GDM1 (cell line): Measurements from ENCODE around the gene GNG3.
"Not testable (repeated sequence)": the region's sequence is repeated elsewhere in the genome, so short reads cannot be mapped to it uniquely, and the experiment has no call there.

Experiments
- DNase-seq: peaks from one replicate; lab custom pipeline; 2025; lab: John Stamatoyannopoulos, UW

Gene GNG3

GRCh38 chr11:62707277-62707861 lies at the start of gene GNG3, which contains the start of gene BSCL2:
Gene GNG3 (plus strand): TSS chr11:62707676. CDS start chr11:62708296, 620 bp downstream.
Gene BSCL2 (minus strand): TSS chr11:62707424. CDS start chr11:62707195, 229 bp downstream.
- no peak for DNase-seq

DNA sequence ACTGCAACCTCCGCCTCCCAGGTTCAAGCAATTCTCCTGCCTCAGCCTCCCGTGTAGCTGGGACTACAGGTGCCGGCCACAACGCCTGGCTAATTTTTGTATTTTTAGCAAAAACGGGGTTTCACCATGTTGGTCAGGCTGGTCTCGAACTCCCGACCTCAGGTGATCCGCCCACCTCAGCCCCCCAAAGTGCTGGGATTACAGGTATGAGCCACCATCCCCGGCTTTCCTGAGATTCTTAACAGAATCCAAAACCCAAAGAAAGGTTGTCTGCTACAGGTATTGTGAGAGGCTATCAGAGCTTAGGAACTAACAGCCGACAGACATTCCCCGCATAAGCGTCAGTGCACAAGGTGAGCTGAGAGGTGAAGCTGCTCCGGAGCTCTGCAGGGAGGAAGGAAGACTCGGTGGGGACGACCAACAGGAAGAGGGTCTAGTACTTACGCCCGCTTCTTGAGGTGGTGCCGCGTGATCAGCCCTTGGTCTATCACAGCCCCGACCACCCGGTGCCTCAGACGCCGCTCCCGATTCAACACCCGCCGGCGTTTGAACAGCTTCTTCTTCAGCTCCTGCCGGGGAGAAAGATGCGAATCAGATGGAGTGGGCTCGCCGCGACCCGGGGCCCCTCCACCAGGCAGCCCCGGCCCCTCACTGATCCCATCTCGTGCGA lies 42.9 kb upstream of the GNG3 start:
- no peak for DNase-seq

- peak; percentile 84 for DNase-seq
Measured at GRCh38 chr11:62665075-62665598, 42.3 kb upstream of the GNG3 start, which contains the start of the genes C11orf98 and CSKMT. Gene C11orf98 (minus strand): TSS chr11:62665210. CDS start chr11:62665169, 41 bp downstream. Gene CSKMT (plus strand): TSS chr11:62665312. CDS start chr11:62665880, 568 bp downstream.

- no peak for DNase-seq
Measured at GRCh38 chr11:62665599-62666258, 41.7 kb upstream of the GNG3 start.

DNA sequence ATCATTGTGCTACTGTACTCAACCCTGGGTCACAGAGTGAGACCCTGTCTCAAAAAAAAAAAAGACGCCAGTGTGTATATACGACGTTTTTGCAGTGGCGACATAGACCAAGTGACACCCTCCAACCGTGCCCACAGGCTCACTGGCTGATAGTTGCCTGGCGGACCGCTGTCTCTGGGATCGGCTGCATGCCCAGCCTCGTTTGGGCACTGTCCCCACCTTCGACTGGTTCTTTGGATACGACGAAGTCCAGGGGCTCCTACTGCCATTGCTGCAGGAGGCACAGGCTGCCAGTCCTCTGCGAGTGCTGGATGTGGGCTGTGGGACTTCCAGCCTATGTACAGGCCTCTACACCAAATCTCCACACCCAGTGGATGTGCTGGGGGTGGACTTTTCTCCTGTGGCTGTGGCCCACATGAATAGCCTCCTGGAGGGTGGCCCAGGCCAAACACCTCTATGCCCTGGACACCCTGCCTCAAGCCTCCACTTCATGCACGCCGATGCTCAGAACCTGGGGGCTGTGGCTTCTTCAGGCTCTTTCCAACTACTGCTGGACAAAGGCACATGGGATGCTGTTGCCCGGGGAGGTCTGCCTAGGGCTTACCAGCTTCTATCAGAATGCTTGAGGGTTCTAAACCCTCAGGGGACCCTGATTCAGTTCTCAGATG lies 41.1 kb upstream of the GNG3 start:
- DNase-seq: no peak

- DNase-seq: no peak
Measured at GRCh38 chr11:62667460-62667859, 40.0 kb upstream of the GNG3 start.

GRCh38 chr11:62669420-62670161 lies 37.9 kb upstream of the GNG3 start:
- DNase-seq: no peak

- DNase-seq: no peak
Measured at GRCh38 chr11:62671236-62671607, 36.3 kb upstream of the GNG3 start.

GRCh38 chr11:62671608-62672389 lies 35.7 kb upstream of the GNG3 start, which contains the start of the genes LBHD1 and UQCC3:
Gene LBHD1 (minus strand): TSS chr11:62672267. CDS start chr11:62670031, 2,236 bp downstream.
Gene UQCC3 (plus strand): TSS chr11:62671673. CDS start chr11:62671746, 73 bp downstream.
- DNase-seq: peak; percentile 86

DNA sequence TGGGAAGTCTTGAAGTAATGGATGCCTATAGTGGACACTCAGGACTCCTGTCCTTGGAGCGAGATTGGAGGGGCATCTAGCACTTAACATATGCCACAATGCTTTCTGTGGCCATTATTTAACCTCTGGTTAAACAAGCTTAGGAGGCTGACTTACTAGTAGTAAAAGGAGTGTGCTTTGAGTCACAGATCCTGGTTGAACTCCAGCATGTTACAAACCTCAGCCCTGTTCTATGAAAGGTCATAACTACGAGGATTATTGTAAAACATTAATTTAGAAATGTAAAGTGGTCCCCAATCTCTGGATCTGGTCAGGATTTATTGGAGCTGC lies 34.3 kb upstream of the GNG3 start:
- DNase-seq: no peak

DNA sequence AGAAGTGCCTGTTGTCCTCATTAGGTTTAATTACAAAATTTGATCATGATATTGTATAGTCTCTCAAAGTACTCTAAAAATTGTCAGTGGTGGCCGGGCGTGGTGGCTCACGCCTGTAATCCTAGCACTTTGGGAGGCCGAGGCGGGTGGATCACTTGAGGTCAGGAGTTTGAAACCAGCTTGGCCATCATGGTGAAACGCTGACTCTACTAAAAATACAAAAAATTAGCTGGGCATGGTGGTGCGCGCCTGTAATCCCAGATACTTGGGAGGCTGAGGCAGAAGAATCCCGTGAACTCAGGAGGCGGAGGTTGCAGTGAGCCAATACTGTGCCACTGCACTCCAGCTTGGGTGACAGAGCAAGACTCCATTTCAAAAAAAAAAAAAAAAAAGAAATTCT lies 32.1 kb upstream of the GNG3 start:
- DNase-seq: not testable (repeated sequence)

- DNase-seq: no peak
Measured at GRCh38 chr11:62676698-62677097, 30.8 kb upstream of the GNG3 start.

GRCh38 chr11:62677156-62677555 lies 30.3 kb upstream of the GNG3 start:
- DNase-seq: no peak

DNA sequence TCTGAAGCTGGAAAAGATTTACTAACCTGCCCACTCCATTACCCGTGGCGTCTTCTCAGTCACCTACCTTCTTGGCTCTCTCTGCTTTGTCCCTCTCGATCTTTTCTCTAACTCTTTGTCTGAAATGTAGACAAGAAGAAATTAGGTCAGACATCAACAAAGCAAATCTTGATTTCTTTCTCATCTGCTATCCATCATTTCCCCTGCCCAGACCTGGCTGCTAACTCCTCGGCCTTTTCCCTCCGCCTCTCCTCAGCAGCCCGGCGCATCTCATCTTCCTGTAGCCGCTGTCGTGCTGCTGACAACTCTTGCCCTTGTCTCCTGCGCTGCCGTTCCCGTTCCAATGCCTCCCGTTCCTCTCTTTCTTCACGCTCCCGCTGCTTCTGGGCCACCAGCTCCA lies 29.8 kb upstream of the GNG3 start:
- no peak for DNase-seq

DNA sequence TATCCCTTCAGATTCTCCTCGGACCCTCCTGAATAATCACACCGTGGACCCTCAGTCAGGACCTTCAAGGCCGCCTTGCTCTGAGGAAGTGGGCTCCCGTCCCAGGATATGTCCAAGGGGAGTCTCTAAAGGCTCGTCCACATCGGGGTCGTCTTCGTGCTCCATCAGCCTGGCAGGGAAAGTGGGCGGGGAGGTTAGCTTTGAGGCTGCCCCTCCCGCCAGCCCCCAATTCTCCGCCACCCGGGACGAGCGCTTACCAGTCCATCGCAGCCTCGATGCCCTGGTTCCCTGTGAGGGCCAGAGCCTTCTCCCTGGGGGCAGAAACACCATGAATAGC lies 29.1 kb upstream of the GNG3 start:
- no peak for DNase-seq

- peak; percentile 79 for DNase-seq
Measured at GRCh38 chr11:62678770-62679696, 28.4 kb upstream of the GNG3 start, which contains the start of gene UBXN1. Gene UBXN1 (minus strand): TSS chr11:62679073. CDS start chr11:62678923, 150 bp downstream.

GRCh38 chr11:62680825-62681240 lies 26.6 kb upstream of the GNG3 start:
- peak; percentile 42 for DNase-seq

- DNase-seq: no peak
Measured at GRCh38 chr11:62682518-62682917, 25.0 kb upstream of the GNG3 start.
